Mesenchymal stem cell (in vitro differentiated cells and primary cell): ENCODE measurements around the gene PLK4.
A peak's percentile ranks its signal among the peaks of the same experiment; 100 is the strongest.
"Not testable (repeated sequence)": the region's sequence is repeated elsewhere in the genome, so short reads cannot be mapped to it uniquely, and the experiment has no call there.

Experiments used
- DNase-seq: peaks from one replicate; pipeline ENCODE4 v3.0.0-alpha.2; 2013
- H2AFZ ChIP-seq: one replicate; pipeline ENCODE4 v1.6.1; 2013; ENCODE audit warnings: low read depth, mild to moderate bottlenecking, control low read depth, inconsistent platforms, low read length, moderate library complexity
- H2AK5ac ChIP-seq: 2 replicates; pipeline ENCODE4 v1.6.1; 2013; ENCODE audit warnings: low read length, moderate library complexity, mild to moderate bottlenecking, inconsistent platforms; ENCODE audit not compliant: severe bottlenecking
- H2BK120ac ChIP-seq: one replicate; pipeline ENCODE4 v1.6.1; 2013; ENCODE audit warnings: low read depth, mild to moderate bottlenecking, inconsistent platforms, low read length, moderate library complexity
- H2BK12ac ChIP-seq, 2 experiments: one replicate each; pipeline ENCODE4 v1.6.1; 2013; ENCODE audit warnings: inconsistent platforms in 2 of 2, low read length in 2 of 2, mild to moderate bottlenecking in 2 of 2, moderate library complexity in 2 of 2, control low read depth in 1 of 2
- H2BK15ac ChIP-seq: one replicate; pipeline ENCODE4 v1.6.1; 2013; ENCODE audit warnings: mild to moderate bottlenecking, low read depth, inconsistent platforms; ENCODE audit not compliant: poor library complexity, severe bottlenecking
- H2BK5ac ChIP-seq: 2 replicates; pipeline ENCODE4 v1.6.1; 2013; ENCODE audit warnings: low read depth, mild to moderate bottlenecking, low read length, control low read depth, inconsistent platforms; ENCODE audit not compliant: poor library complexity, severe bottlenecking
- H3K14ac ChIP-seq, 2 experiments: one replicate each; pipeline ENCODE4 v1.6.1; 2013; ENCODE audit warnings: inconsistent platforms in 2 of 2, low read length in 2 of 2, control low read depth in 1 of 2, mild to moderate bottlenecking in 1 of 2, moderate library complexity in 1 of 2
- H3K18ac ChIP-seq, 2 experiments: one replicate each; pipeline ENCODE4 v1.6.1; 2013; ENCODE audit warnings: inconsistent platforms in 2 of 2, low read length in 2 of 2, control low read depth in 1 of 2, low read depth in 1 of 2, mild to moderate bottlenecking in 1 of 2
- H3K23ac ChIP-seq, 2 experiments: one replicate each; pipeline ENCODE4 v1.6.1; 2013; ENCODE audit warnings: inconsistent platforms in 2 of 2, low read length in 2 of 2, mild to moderate bottlenecking in 2 of 2, moderate library complexity in 2 of 2, control low read depth in 1 of 2
- H3K27ac ChIP-seq: 2 replicates; pipeline ENCODE4 v1.5.1; 2013; ENCODE audit warnings: mild to moderate bottlenecking, moderate library complexity, low read length, control low read depth, inconsistent platforms; ENCODE audit not compliant: poor library complexity, severe bottlenecking
- H3K27me3 ChIP-seq, 2 experiments: 2 replicates each; pipeline versions ENCODE4 v1.6.1 to v1.7.0; 2013; ENCODE audit warnings: low read length in 2 of 2, mild to moderate bottlenecking in 2 of 2, moderate library complexity in 2 of 2, control low read depth in 1 of 2, inconsistent platforms in 1 of 2; ENCODE audit not compliant: control insufficient read depth in 1 of 2, insufficient read depth in 1 of 2
- H3K36me3 ChIP-seq, 2 experiments: 2 replicates each; pipeline versions ENCODE4 v1.6.1 to v1.7.0; 2013; ENCODE audit warnings: low read length in 2 of 2, control low read depth in 1 of 2, inconsistent platforms in 1 of 2, low read depth in 1 of 2, mild to moderate bottlenecking in 1 of 2; ENCODE audit not compliant: insufficient read depth in 2 of 2, control insufficient read depth in 1 of 2
- H3K4ac ChIP-seq, 2 experiments: one replicate each; pipeline ENCODE4 v1.6.1; 2013; ENCODE audit warnings: inconsistent platforms in 2 of 2, low read length in 2 of 2, mild to moderate bottlenecking in 2 of 2, moderate library complexity in 2 of 2, control low read depth in 1 of 2, low read depth in 1 of 2
- H3K4me1 ChIP-seq: 2 replicates; pipeline ENCODE4 v1.6.1; 2013; ENCODE audit warnings: low read depth, low read length, control low read depth; ENCODE audit not compliant: control insufficient read depth, insufficient read depth
- H3K4me2 ChIP-seq: 2 replicates; pipeline ENCODE4 v1.6.1; 2013; ENCODE audit warnings: low read length, mild to moderate bottlenecking, inconsistent platforms; ENCODE audit not compliant: poor library complexity, severe bottlenecking
- H3K4me3 ChIP-seq, 2 experiments: 2 replicates each; pipeline versions ENCODE4 v1.5.1 to v1.7.0; 2013; ENCODE audit warnings: low read length in 2 of 2, mild to moderate bottlenecking in 2 of 2, control low read depth in 1 of 2, low read depth in 1 of 2; ENCODE audit not compliant: insufficient read depth in 1 of 2
- H3K79me1 ChIP-seq: replicated peaks from 2 replicates; pipeline ENCODE4 v1.6.1; 2013; ENCODE audit warnings: mild to moderate bottlenecking, control low read depth, low read length, inconsistent platforms; ENCODE audit not compliant: poor library complexity, severe bottlenecking
- H3K9ac ChIP-seq: 2 replicates; pipeline ENCODE4 v1.7.0; 2013; ENCODE audit warnings: mild to moderate bottlenecking, low read length, moderate library complexity
- H3K9me3 ChIP-seq: 2 replicates; pipeline ENCODE4 v1.7.0; 2013; ENCODE audit warnings: mild to moderate bottlenecking, low read length; ENCODE audit not compliant: control insufficient read depth
- H4K8ac ChIP-seq: one replicate; pipeline ENCODE4 v1.6.1; 2013; ENCODE audit warnings: inconsistent platforms, mild to moderate bottlenecking, low read length, moderate library complexity
- H4K91ac ChIP-seq: one replicate; pipeline ENCODE4 v1.6.1; 2013; ENCODE audit warnings: mild to moderate bottlenecking, low read length, inconsistent platforms
- WGBS: methylation state at CpG from one replicate; pipeline ENCODE4 v1.1.7; 2013; ENCODE audit warnings: mixed read lengths; 5-methylcytosine and 5-hydroxymethylcytosine counted together

The PLK4 gene

GRCh38 chr4:127917151-127917550 is 36.5 kb downstream of the PLK4 start:
- H3K9me3 ChIP-seq = no peaks in the 10 kb centered on the region
- H2AFZ ChIP-seq = no peak overlapping the region
- no peak overlapping the region for H2AK5ac ChIP-seq
- no peak overlapping the region for H3K9ac ChIP-seq
- no peak overlapping the region for H2BK5ac ChIP-seq
- no peak for DNase-seq
- H2BK15ac ChIP-seq = no peak overlapping the region
- no peak overlapping the region for H3K18ac ChIP-seq
- H2BK120ac ChIP-seq = no peak overlapping the region
- H4K91ac ChIP-seq = no peak overlapping the region
- no peak overlapping the region for H3K14ac ChIP-seq
- H3K4me3 ChIP-seq = no peak overlapping the region
- no peak overlapping the region for H2BK12ac ChIP-seq
- H3K4ac ChIP-seq = no peak overlapping the region
- no peaks in the 10 kb centered on the region for H3K79me1 ChIP-seq
- H3K4me2 ChIP-seq = no peak overlapping the region
- H3K36me3 ChIP-seq = peaks cover 2 to 38% of the 10 kb centered on the region in 2 experiments
- H3K27me3 ChIP-seq = no peaks in the 10 kb centered on the region
- no peak overlapping the region for H4K8ac ChIP-seq
- H3K27ac ChIP-seq = no peak overlapping the region
- H3K23ac ChIP-seq = no peak overlapping the region
- no peaks in the 10 kb centered on the region for H3K4me1 ChIP-seq

GRCh38 chr4:127920521-127920920 is 39.8 kb downstream of the PLK4 start:
- WGBS = 100% methylated on average over 3 of the region's 3 CpGs
- H3K23ac ChIP-seq = no peak overlapping the region
- no peak overlapping the region for H3K18ac ChIP-seq

GRCh38 chr4:127922226-127922625 is 41.5 kb downstream of the PLK4 start:
- no peak overlapping the region for H2BK120ac ChIP-seq
- DNase-seq = no peak
- H3K4ac ChIP-seq = no peak overlapping the region
- H3K27me3 ChIP-seq = no peaks in the 10 kb centered on the region
- H2BK12ac ChIP-seq = no peak overlapping the region
- WGBS = no CpG with 5 or more reads among the region's 2 CpGs
- H2BK5ac ChIP-seq = no peak overlapping the region
- H2AK5ac ChIP-seq = no peak overlapping the region
- H3K4me2 ChIP-seq = no peak overlapping the region
- no peak overlapping the region for H4K91ac ChIP-seq
- no peak overlapping the region for H3K18ac ChIP-seq
- no peak overlapping the region for H3K14ac ChIP-seq
- H3K36me3 ChIP-seq = peaks cover 8 to 43% of the 10 kb centered on the region in 2 experiments
- peaks cover 4% of the 10 kb centered on the region for H3K79me1 ChIP-seq
- no peak overlapping the region for H2AFZ ChIP-seq
- H3K9me3 ChIP-seq = no peaks in the 10 kb centered on the region
- no peak overlapping the region for H2BK15ac ChIP-seq
- no peak overlapping the region for H4K8ac ChIP-seq
- H3K4me3 ChIP-seq = no peak overlapping the region
- H3K4me1 ChIP-seq = no peaks in the 10 kb centered on the region
- no peak overlapping the region for H3K27ac ChIP-seq
- no peak overlapping the region for H3K9ac ChIP-seq
- no peak overlapping the region for H3K23ac ChIP-seq

More at GRCh38 chr4:127920521-127920920, 39.8 kb downstream of the PLK4 start:
- Histone ChIP-seq H2BK5ac (no peak overlapping the region), H3K79me1 (no peaks in the 10 kb centered on the region), H3K4ac (no peak overlapping the region), H4K91ac (no peak overlapping the region), H2BK12ac (no peak overlapping the region), H3K27me3 (no peaks in the 10 kb centered on the region), H3K14ac (no peak overlapping the region), H3K4me1 (no peaks in the 10 kb centered on the region), H3K4me3 (peak overlapping the region in 1 of 2 experiments; percentile 6), H3K27ac (no peak overlapping the region), H2AFZ (no peak overlapping the region), H4K8ac (no peak overlapping the region), H2BK120ac (no peak overlapping the region), H2AK5ac (no peak overlapping the region), H3K9me3 (no peaks in the 10 kb centered on the region), H3K4me2 (no peak overlapping the region), H3K36me3 (peaks cover 2 to 38% of the 10 kb centered on the region in 2 experiments), H2BK15ac (no peak overlapping the region), H3K9ac (peak overlapping the region; percentile 60)
- no peak for DNase-seq

- not testable (repeated sequence) for H3K27me3 ChIP-seq, H4K91ac ChIP-seq, H3K4me2 ChIP-seq, H4K8ac ChIP-seq, H3K4ac ChIP-seq, H3K4me1 ChIP-seq, H3K23ac ChIP-seq, H3K18ac ChIP-seq, H3K4me3 ChIP-seq, DNase-seq, H3K14ac ChIP-seq, H3K9me3 ChIP-seq, H2BK120ac ChIP-seq, H2BK5ac ChIP-seq, H2BK12ac ChIP-seq, H3K9ac ChIP-seq, H2BK15ac ChIP-seq, H3K27ac ChIP-seq, H2AK5ac ChIP-seq, H3K79me1 ChIP-seq, H2AFZ ChIP-seq
- no CpG with 5 or more reads among the region's 2 CpGs for WGBS
- peaks cover 7 to 46% of the 10 kb centered on the region in 2 experiments for H3K36me3 ChIP-seq
Measured at GRCh38 chr4:127925720-127926119, 45.0 kb downstream of the PLK4 start.
